ENCODE measurements around the gene PSME3IP1. TPM values are rescaled to one million over a fixed set of nuclear protein-coding genes. Genes with fewer than 3 reads are reported as not detected.

PSME3IP1 gene
- total RNA-seq, 1 experiment from 2014 or later = 103 TPM

DNA sequence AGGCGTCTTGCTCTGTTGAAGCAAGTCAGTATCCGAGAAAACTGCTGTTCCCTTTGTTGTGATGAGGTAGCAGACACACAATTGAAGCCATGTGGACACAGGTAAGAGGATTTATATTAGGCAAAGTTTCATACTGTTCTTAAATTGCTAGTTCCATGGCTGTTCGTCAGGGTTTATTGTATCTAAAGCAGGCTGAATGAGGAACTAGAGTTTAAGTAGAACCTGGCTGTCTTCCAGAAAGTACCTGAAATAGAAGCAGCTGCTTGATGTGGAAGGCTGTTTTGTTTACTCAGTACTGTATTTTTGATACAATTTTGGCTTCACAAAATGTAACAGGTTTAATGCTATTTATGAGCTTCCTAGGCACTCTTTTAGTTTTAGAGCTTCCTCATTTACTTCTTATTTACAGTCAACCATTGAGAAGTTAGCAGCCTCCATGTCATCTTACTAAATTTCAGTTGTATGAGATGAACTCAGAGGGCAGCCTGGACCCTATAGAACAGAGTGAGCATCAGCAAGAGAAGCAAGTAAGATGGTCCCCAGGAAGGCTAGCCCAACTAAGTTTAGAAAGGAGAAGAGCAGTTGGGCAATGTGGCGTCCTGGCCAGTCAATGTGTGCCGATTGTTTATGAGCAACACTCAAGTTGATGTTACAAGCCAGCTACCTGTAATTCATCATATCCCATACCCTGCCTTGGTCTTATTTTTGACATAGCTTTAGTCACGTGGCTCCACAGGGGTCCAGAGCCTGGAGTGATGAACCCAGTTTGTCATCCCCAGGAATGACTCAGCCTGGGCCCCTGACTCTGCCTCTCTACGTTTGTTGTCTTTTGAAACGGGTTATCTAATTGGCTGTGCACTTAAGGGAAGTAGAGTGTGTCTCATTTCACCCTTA, 49.5 kb upstream of the PSME3IP1 start:
- Histone ChIP-seq H2BK20ac (ENCODE audit: low read depth, low read length, poor library complexity, severe bottlenecking) (no peak overlapping the region), H4K5ac (ENCODE audit: insufficient read length, low read depth, low read length) (no peak overlapping the region), H2BK12ac (ENCODE audit: insufficient read length, low read depth, low read length) (no peak overlapping the region), H3K9me3 (ENCODE audit: control insufficient read depth, low read depth, low read length) (no peaks in the 10 kb centered on the region), H3K18ac (ENCODE audit: insufficient read length, low read depth, low read length) (no peak overlapping the region), H2AK5ac (ENCODE audit: insufficient read length, low read length) (no peak overlapping the region), H3K27ac (ENCODE audit: insufficient read length, low read depth, low read length) (no peak overlapping the region), H3K79me1 (ENCODE audit: insufficient read depth, low read depth, low read length, poor library complexity, severe bottlenecking) (no peaks in the 10 kb centered on the region), H3K79me2 (ENCODE audit: insufficient read depth, low read length) (no peaks in the 10 kb centered on the region), H3K23ac (ENCODE audit: insufficient read length, low read depth, low read length) (no peak overlapping the region), H3K23me2 (ENCODE audit: insufficient read length, low read depth, low read length, poor library complexity, severe bottlenecking) (no peaks in the 10 kb centered on the region), H3K4me1 (ENCODE audit: insufficient read depth, low read length) (no peaks in the 10 kb centered on the region), H2AFZ (ENCODE audit: low read length) (no peak overlapping the region), H4K91ac (ENCODE audit: insufficient read length, low read depth, low read length) (no peak overlapping the region), H3K56ac (ENCODE audit: insufficient read length, low read depth, low read length) (no peak overlapping the region), H2BK5ac (ENCODE audit: insufficient read length, low read length) (no peak overlapping the region), H2BK15ac (ENCODE audit: low read depth, low read length) (no peak overlapping the region), H3K9ac (ENCODE audit: extremely low read depth, insufficient read length, low read length) (no peak overlapping the region), H3T11ph (ENCODE audit: low read length) (no peak overlapping the region), H3K4me2 (ENCODE audit: insufficient read depth, insufficient read length, low read length) (no peak overlapping the region), H2BK120ac (ENCODE audit: low read depth, low read length, poor library complexity, severe bottlenecking) (no peak overlapping the region), H3K27me3 (ENCODE audit: insufficient read depth, low read length) (no peaks in the 10 kb centered on the region), H4K20me1 (ENCODE audit: control insufficient read depth, insufficient read depth, insufficient read length) (no peaks in the 10 kb centered on the region), H3K4ac (ENCODE audit: low read depth, low read length) (no peak overlapping the region), H3K14ac (ENCODE audit: insufficient read depth, low read length) (no peak overlapping the region), H4K8ac (replicated peaks; ENCODE audit: insufficient read length, low read depth, low read length) (no peak overlapping the region)
- H3K27me3 Mint-ChIP-seq (ENCODE audit: low read depth) = no peaks in the 10 kb centered on the region
- no peak for DNase-seq
- no peaks in the 10 kb centered on the region for H3K9me3 Mint-ChIP-seq
- TF ChIP-seq, protein P1, sequence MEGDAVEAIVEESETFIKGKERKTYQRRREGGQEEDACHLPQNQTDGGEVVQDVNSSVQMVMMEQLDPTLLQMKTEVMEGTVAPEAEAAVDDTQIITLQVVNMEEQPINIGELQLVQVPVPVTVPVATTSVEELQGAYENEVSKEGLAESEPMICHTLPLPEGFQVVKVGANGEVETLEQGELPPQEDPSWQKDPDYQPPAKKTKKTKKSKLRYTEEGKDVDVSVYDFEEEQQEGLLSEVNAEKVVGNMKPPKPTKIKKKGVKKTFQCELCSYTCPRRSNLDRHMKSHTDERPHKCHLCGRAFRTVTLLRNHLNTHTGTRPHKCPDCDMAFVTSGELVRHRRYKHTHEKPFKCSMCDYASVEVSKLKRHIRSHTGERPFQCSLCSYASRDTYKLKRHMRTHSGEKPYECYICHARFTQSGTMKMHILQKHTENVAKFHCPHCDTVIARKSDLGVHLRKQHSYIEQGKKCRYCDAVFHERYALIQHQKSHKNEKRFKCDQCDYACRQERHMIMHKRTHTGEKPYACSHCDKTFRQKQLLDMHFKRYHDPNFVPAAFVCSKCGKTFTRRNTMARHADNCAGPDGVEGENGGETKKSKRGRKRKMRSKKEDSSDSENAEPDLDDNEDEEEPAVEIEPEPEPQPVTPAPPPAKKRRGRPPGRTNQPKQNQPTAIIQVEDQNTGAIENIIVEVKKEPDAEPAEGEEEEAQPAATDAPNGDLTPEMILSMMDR (conservative IDR thresholded peaks at IDR 0.05) = no peak
- WGBS (ENCODE audit: extremely low coverage, insufficient read length, low lambda C conversion rate) = no CpG with 5 or more reads among the region's 8 CpGs
- H3K4me1 Mint-ChIP-seq = no peaks in the 10 kb centered on the region
- no peak overlapping the region; a peak in 1 of 7 replicates for H3K27ac Mint-ChIP-seq
- H3K4me3 Mint-ChIP-seq = no peak overlapping the region
- H3K36me3 Mint-ChIP-seq (ENCODE audit: insufficient read depth in 1 of 3, low read depth in 3 of 3) = peaks cover 18 to 62% (median 51%) of the 10 kb centered on the region in 3 experiments

All from H9 (cell line).